GM19025 (cell line): Measurements from ENCODE around the gene ZMYM1.
A peak's percentile ranks its signal among the peaks of the same experiment; 100 is the strongest.
"Not testable (repeated sequence)": the region's sequence is repeated elsewhere in the genome, so short reads cannot be mapped to it uniquely, and the experiment has no call there.

Source experiments
- ATAC-seq: cut with Tn5 transposase; IDR thresholded peaks from one replicate; pipeline ENCODE4 v1.9.1; 2021; ENCODE audit warnings: mild to moderate bottlenecking, low read depth, moderate library complexity; ENCODE audit not compliant: unreplicated experiment

ZMYM1 gene

GRCh38 chr1:35079003-35079930, at the start of gene ZMYM1:
Gene ZMYM1 (plus strand): TSS chr1:35079385. CDS start chr1:35093988, 14,603 bp downstream.
- ATAC-seq, result peak; percentile 89

- ATAC-seq, result no peak
Measured at GRCh38 chr1:35029761-35030160, 49.4 kb upstream of the ZMYM1 start.

GRCh38 chr1:35030338-35030737, 48.8 kb upstream of the ZMYM1 start:
- no peak for ATAC-seq

GRCh38 chr1:35030756-35031446, 48.3 kb upstream of the ZMYM1 start:
- ATAC-seq, result no peak

GRCh38 chr1:35032384-35032739, 46.8 kb upstream of the ZMYM1 start:
- no peak for ATAC-seq

- no peak for ATAC-seq
Measured at GRCh38 chr1:35033346-35033745, 45.8 kb upstream of the ZMYM1 start.

- ATAC-seq, result no peak
Measured at GRCh38 chr1:35036621-35037020, 42.6 kb upstream of the ZMYM1 start.

GRCh38 chr1:35037206-35037605, 42.0 kb upstream of the ZMYM1 start:
- no peak for ATAC-seq

GRCh38 chr1:35038723-35039122, 40.5 kb upstream of the ZMYM1 start:
- no peak for ATAC-seq

- no peak for ATAC-seq
Measured at GRCh38 chr1:35043498-35043897, 35.7 kb upstream of the ZMYM1 start.

GRCh38 chr1:35044431-35044830, 34.8 kb upstream of the ZMYM1 start:
- no peak for ATAC-seq

- ATAC-seq, result no peak
Measured at GRCh38 chr1:35046730-35047129, 32.5 kb upstream of the ZMYM1 start.

GRCh38 chr1:35047188-35047858, 31.9 kb upstream of the ZMYM1 start:
- ATAC-seq, result no peak

- no peak for ATAC-seq
Measured at GRCh38 chr1:35049116-35049515, 30.1 kb upstream of the ZMYM1 start.

GRCh38 chr1:35053433-35053832, 25.8 kb upstream of the ZMYM1 start:
- ATAC-seq, result no peak

GRCh38 chr1:35054282-35054681, 24.9 kb upstream of the ZMYM1 start:
- ATAC-seq, result not testable (repeated sequence)

- ATAC-seq, result not testable (repeated sequence)
Measured at GRCh38 chr1:35058321-35058720, 20.9 kb upstream of the ZMYM1 start.

GRCh38 chr1:35058988-35059387, 20.2 kb upstream of the ZMYM1 start:
- no peak for ATAC-seq

- ATAC-seq, result no peak
Measured at GRCh38 chr1:35062518-35063196, 16.5 kb upstream of the ZMYM1 start.

GRCh38 chr1:35064265-35064664, 14.9 kb upstream of the ZMYM1 start:
- ATAC-seq, result no peak

GRCh38 chr1:35069746-35070145, 9.4 kb upstream of the ZMYM1 start:
- no peak for ATAC-seq
